ENCODE measurements around the gene BTN1A1.
"Not testable (repeated sequence)": the region's sequence is repeated elsewhere in the genome, so short reads cannot be mapped to it uniquely, and the experiment has no call there.

Gene BTN1A1

GRCh38 chr6:26545627-26546026, 45.5 kb downstream of the BTN1A1 start:
- H3K14ac ChIP-seq (ENCODE audit: low read length) = no peak overlapping the region
- H3K79me2 ChIP-seq (ENCODE audit: control insufficient read depth, insufficient read depth, low read length, poor library complexity) = no peaks in the 10 kb centered on the region
- H3K79me1 ChIP-seq (ENCODE audit: low read length) = no peaks in the 10 kb centered on the region
- no peak overlapping the region for H2BK120ac ChIP-seq (ENCODE audit: insufficient read depth, low read length, poor library complexity)
- H4K8ac ChIP-seq (ENCODE audit: low read depth, low read length) = no peak overlapping the region
- H3K27me3 ChIP-seq (ENCODE audit: insufficient read depth, low read length) = no peaks in the 10 kb centered on the region
- H2BK5ac ChIP-seq (ENCODE audit: low read depth, low read length, poor library complexity) = no peak overlapping the region
- H2BK12ac ChIP-seq (ENCODE audit: low read length) = no peak overlapping the region
- H3K4me2 ChIP-seq (ENCODE audit: low read length) = no peak overlapping the region
- no peak overlapping the region for H4K91ac ChIP-seq (ENCODE audit: low read depth, low read length)
- H3K36me3 ChIP-seq (ENCODE audit: control insufficient read depth in 1 of 2, insufficient read depth in 2 of 2, low read length in 2 of 2) = peaks cover 6 to 13% of the 10 kb centered on the region in 2 experiments
- H3K4me1 ChIP-seq (ENCODE audit: control insufficient read depth in 1 of 2, insufficient read depth in 2 of 2, low read length in 2 of 2) = no peaks in the 10 kb centered on the region
- no peak overlapping the region for H3K27ac ChIP-seq (ENCODE audit: low read depth, low read length)
- H3K9ac ChIP-seq (ENCODE audit: low read length) = no peak overlapping the region
- no CpG with 5 or more reads among the region's 6 CpGs for WGBS (ENCODE audit: extremely low coverage, insufficient coverage, insufficient read length)
- H3K18ac ChIP-seq (ENCODE audit: low read length) = no peak overlapping the region
- no peak overlapping the region for H3K23ac ChIP-seq (ENCODE audit: low read length)
- no peaks in the 10 kb centered on the region for H3K9me3 ChIP-seq (ENCODE audit: insufficient read depth, low read depth, low read length)
- no peak overlapping the region for H3K4me3 ChIP-seq (ENCODE audit: low read depth, low read length)
- H4K12ac ChIP-seq (ENCODE audit: low read depth, low read length) = no peak overlapping the region
- no peak overlapping the region for H2AFZ ChIP-seq (ENCODE audit: insufficient read depth, low read length, poor library complexity)
- no peak for DNase-seq
- H2AK5ac ChIP-seq (ENCODE audit: low read length) = no peak overlapping the region
- H3K4ac ChIP-seq (ENCODE audit: low read depth, low read length) = no peak overlapping the region

GRCh38 chr6:26547363-26547762, 47.3 kb downstream of the BTN1A1 start:
- H4K91ac ChIP-seq (ENCODE audit: low read depth, low read length); H2BK12ac ChIP-seq (ENCODE audit: low read length); H3K4ac ChIP-seq (ENCODE audit: low read depth, low read length); H3K4me3 ChIP-seq (ENCODE audit: low read depth, low read length); H2AK5ac ChIP-seq (ENCODE audit: low read length); H3K27me3 ChIP-seq (ENCODE audit: insufficient read depth, low read length); H3K9me3 ChIP-seq (ENCODE audit: insufficient read depth, low read depth, low read length); H3K4me2 ChIP-seq (ENCODE audit: low read length); H3K23ac ChIP-seq (ENCODE audit: low read length); H3K36me3 ChIP-seq (ENCODE audit: control insufficient read depth in 1 of 2, insufficient read depth in 2 of 2, low read length in 2 of 2); H3K79me2 ChIP-seq (ENCODE audit: control insufficient read depth, insufficient read depth, low read length, poor library complexity); H2BK5ac ChIP-seq (ENCODE audit: low read depth, low read length, poor library complexity); H4K8ac ChIP-seq (ENCODE audit: low read depth, low read length); H2AFZ ChIP-seq (ENCODE audit: insufficient read depth, low read length, poor library complexity); H3K9ac ChIP-seq (ENCODE audit: low read length); DNase-seq; H3K14ac ChIP-seq (ENCODE audit: low read length); H3K79me1 ChIP-seq (ENCODE audit: low read length); H3K4me1 ChIP-seq (ENCODE audit: control insufficient read depth in 1 of 2, insufficient read depth in 2 of 2, low read length in 2 of 2); H4K12ac ChIP-seq (ENCODE audit: low read depth, low read length); H3K27ac ChIP-seq (ENCODE audit: low read depth, low read length); H3K18ac ChIP-seq (ENCODE audit: low read length); H2BK120ac ChIP-seq (ENCODE audit: insufficient read depth, low read length, poor library complexity): not testable (repeated sequence)
- WGBS (ENCODE audit: extremely low coverage, insufficient coverage, insufficient read length) = no CpG with 5 or more reads among the region's 18 CpGs

- H3K4me3 ChIP-seq (ENCODE audit: low read depth, low read length) = peak overlapping the region; percentile 75
- H3K9me3 ChIP-seq (ENCODE audit: insufficient read depth, low read depth, low read length) = no peaks in the 10 kb centered on the region
- no peak overlapping the region for H3K23ac ChIP-seq (ENCODE audit: low read length)
- H2AK5ac ChIP-seq (ENCODE audit: low read length) = no peak overlapping the region
- H2BK5ac ChIP-seq (ENCODE audit: low read depth, low read length, poor library complexity) = no peak overlapping the region
- H4K8ac ChIP-seq (ENCODE audit: low read depth, low read length) = peak overlapping the region; percentile 13
- peaks cover 1% of the 10 kb centered on the region for H3K79me1 ChIP-seq (ENCODE audit: low read length)
- no peaks in the 10 kb centered on the region for H3K4me1 ChIP-seq (ENCODE audit: control insufficient read depth in 1 of 2, insufficient read depth in 2 of 2, low read length in 2 of 2)
- no peak overlapping the region for H2BK120ac ChIP-seq (ENCODE audit: insufficient read depth, low read length, poor library complexity)
- H2AFZ ChIP-seq (ENCODE audit: insufficient read depth, low read length, poor library complexity) = peak overlapping the region; percentile 9
- H2BK12ac ChIP-seq (ENCODE audit: low read length) = no peak overlapping the region
- peaks cover 2 to 5% of the 10 kb centered on the region in 2 experiments for H3K36me3 ChIP-seq (ENCODE audit: control insufficient read depth in 1 of 2, insufficient read depth in 2 of 2, low read length in 2 of 2)
- H3K14ac ChIP-seq (ENCODE audit: low read length) = no peak overlapping the region
- no peak overlapping the region for H3K18ac ChIP-seq (ENCODE audit: low read length)
- H3K27ac ChIP-seq (ENCODE audit: low read depth, low read length) = no peak overlapping the region
- H4K91ac ChIP-seq (ENCODE audit: low read depth, low read length) = peak overlapping the region; percentile 48
- H3K9ac ChIP-seq (ENCODE audit: low read length) = no peak overlapping the region
- H3K27me3 ChIP-seq (ENCODE audit: insufficient read depth, low read length) = no peaks in the 10 kb centered on the region
- no peak overlapping the region for H3K4ac ChIP-seq (ENCODE audit: low read depth, low read length)
- H3K4me2 ChIP-seq (ENCODE audit: low read length) = peak overlapping the region; percentile 66
- no peaks in the 10 kb centered on the region for H3K79me2 ChIP-seq (ENCODE audit: control insufficient read depth, insufficient read depth, low read length, poor library complexity)
- DNase-seq = peak; percentile 50 to 71
- no peak overlapping the region for H4K12ac ChIP-seq (ENCODE audit: low read depth, low read length)
- WGBS (ENCODE audit: extremely low coverage, insufficient coverage, insufficient read length) = no CpG with 5 or more reads among the region's 42 CpGs
These were observed 50.3 kb downstream of the BTN1A1 start for GRCh38 chr6:26550250-26550993.

- H2BK120ac ChIP-seq (ENCODE audit: insufficient read depth, low read length, poor library complexity) = no peak overlapping the region
- no peaks in the 10 kb centered on the region for H3K79me2 ChIP-seq (ENCODE audit: control insufficient read depth, insufficient read depth, low read length, poor library complexity)
- no peak overlapping the region for H3K18ac ChIP-seq (ENCODE audit: low read length)
- no peaks in the 10 kb centered on the region for H3K36me3 ChIP-seq (ENCODE audit: control insufficient read depth in 1 of 2, insufficient read depth in 2 of 2, low read length in 2 of 2)
- H3K4ac ChIP-seq (ENCODE audit: low read depth, low read length) = no peak overlapping the region
- WGBS (ENCODE audit: extremely low coverage, insufficient coverage, insufficient read length) = no CpG with 5 or more reads among the region's 10 CpGs
- H3K27ac ChIP-seq (ENCODE audit: low read depth, low read length) = no peak overlapping the region
- no peak overlapping the region for H2AK5ac ChIP-seq (ENCODE audit: low read length)
- no peaks in the 10 kb centered on the region for H3K27me3 ChIP-seq (ENCODE audit: insufficient read depth, low read length)
- no peak overlapping the region for H3K14ac ChIP-seq (ENCODE audit: low read length)
- peak in 1 of 2 donors; percentile 59 for DNase-seq
- H4K12ac ChIP-seq (ENCODE audit: low read depth, low read length) = no peak overlapping the region
- no peak overlapping the region for H4K8ac ChIP-seq (ENCODE audit: low read depth, low read length)
- H3K9me3 ChIP-seq (ENCODE audit: insufficient read depth, low read depth, low read length) = no peaks in the 10 kb centered on the region
- no peak overlapping the region for H2BK5ac ChIP-seq (ENCODE audit: low read depth, low read length, poor library complexity)
- H3K9ac ChIP-seq (ENCODE audit: low read length) = no peak overlapping the region
- H2BK12ac ChIP-seq (ENCODE audit: low read length) = no peak overlapping the region
- no peak overlapping the region for H2AFZ ChIP-seq (ENCODE audit: insufficient read depth, low read length, poor library complexity)
- H4K91ac ChIP-seq (ENCODE audit: low read depth, low read length) = no peak overlapping the region
- no peak overlapping the region for H3K4me3 ChIP-seq (ENCODE audit: low read depth, low read length)
- no peak overlapping the region for H3K4me2 ChIP-seq (ENCODE audit: low read length)
- no peaks in the 10 kb centered on the region for H3K4me1 ChIP-seq (ENCODE audit: control insufficient read depth in 1 of 2, insufficient read depth in 2 of 2, low read length in 2 of 2)
- peaks cover 1% of the 10 kb centered on the region for H3K79me1 ChIP-seq (ENCODE audit: low read length)
- H3K23ac ChIP-seq (ENCODE audit: low read length) = no peak overlapping the region
These were observed 52.1 kb downstream of the BTN1A1 start for GRCh38 chr6:26552205-26552604.

All from trophoblast cell (in vitro differentiated cells and primary cell).